NCI-H446 treated with DMSO at 0.1 percent for 48 hours (cell line): ENCODE data around the gene SEC24C.
A peak's percentile ranks its signal among the peaks of the same experiment; 100 is the strongest.
"Not testable (repeated sequence)": the region's sequence is repeated elsewhere in the genome, so short reads cannot be mapped to it uniquely, and the experiment has no call there.

ENCODE experiments used
- DNase-seq: peaks from one replicate; lab custom pipeline; 2025; lab: John Stamatoyannopoulos, UW

The SEC24C gene

GRCh38 chr10:73772281-73773151 lies 28.3 kb downstream of the SEC24C start:
- no peak for DNase-seq

DNA sequence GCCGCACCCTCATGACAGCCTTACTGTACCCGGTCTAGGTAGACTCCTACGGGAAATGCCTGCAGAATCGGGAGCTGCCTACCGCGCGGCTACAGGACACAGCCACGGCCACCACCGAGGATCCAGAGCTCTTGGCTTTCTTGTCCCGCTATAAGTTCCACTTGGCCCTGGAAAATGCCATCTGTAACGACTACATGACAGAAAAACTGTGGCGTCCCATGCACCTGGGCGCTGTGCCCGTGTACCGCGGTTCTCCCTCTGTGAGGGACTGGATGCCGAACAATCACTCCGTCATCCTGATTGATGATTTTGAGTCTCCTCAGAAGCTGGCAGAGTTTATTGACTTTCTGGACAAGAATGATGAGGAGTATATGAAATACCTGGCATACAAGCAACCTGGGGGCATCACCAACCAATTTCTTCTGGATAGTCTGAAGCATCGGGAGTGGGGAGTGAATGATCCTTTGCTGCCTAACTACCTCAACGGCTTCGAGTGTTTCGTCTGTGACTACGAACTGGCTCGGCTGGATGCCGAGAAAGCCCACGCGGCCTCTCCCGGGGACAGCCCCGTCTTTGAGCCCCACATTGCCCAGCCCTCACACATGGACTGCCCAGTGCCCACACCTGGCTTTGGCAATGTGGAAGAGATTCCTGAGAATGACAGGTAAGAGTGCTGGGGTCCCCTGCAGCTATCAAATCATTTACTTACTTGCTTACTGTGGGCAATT lies 29.1 kb downstream of the SEC24C start:
- no peak for DNase-seq

GRCh38 chr10:73774637-73775036 lies 30.5 kb downstream of the SEC24C start:
- DNase-seq, result no peak

- DNase-seq, result no peak
These were observed 34.8 kb downstream of the SEC24C start for GRCh38 chr10:73779018-73779417.

- no peak for DNase-seq
These were observed 35.5 kb downstream of the SEC24C start for GRCh38 chr10:73779539-73780197.

- no peak for DNase-seq
These were observed 36.1 kb downstream of the SEC24C start for GRCh38 chr10:73780301-73780700.

DNA sequence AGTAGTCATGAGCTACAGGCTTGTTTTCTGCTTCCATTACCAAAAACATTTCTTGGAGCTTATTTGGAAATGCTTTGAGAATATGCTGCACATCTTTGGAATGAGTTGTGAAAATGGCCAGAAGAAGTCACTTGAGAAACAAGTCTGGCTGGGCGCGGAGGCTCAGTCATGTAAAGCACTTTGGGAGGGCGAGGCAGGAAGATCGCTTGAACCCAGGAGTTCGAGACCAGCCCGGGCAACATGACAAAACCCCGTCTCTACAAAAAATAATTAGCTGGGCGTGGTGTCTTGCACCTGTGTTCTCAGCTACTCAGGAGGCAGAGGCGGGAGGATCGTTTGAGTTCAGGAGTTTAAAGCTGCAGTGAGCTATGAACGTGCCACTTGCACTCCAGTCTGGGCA lies 36.8 kb downstream of the SEC24C start:
- no peak for DNase-seq

- no peak for DNase-seq
These were observed 37.3 kb downstream of the SEC24C start for GRCh38 chr10:73781548-73781878.

- peak; percentile 70 for DNase-seq
These were observed 37.9 kb downstream of the SEC24C start, which contains the start of gene CHCHD1 for GRCh38 chr10:73781879-73782748. CHCHD1 (plus strand) TSS chr10:73782048; CDS start chr10:73782076, 28 bp downstream.

- no peak for DNase-seq
These were observed 38.5 kb downstream of the SEC24C start for GRCh38 chr10:73782749-73783085.

DNA sequence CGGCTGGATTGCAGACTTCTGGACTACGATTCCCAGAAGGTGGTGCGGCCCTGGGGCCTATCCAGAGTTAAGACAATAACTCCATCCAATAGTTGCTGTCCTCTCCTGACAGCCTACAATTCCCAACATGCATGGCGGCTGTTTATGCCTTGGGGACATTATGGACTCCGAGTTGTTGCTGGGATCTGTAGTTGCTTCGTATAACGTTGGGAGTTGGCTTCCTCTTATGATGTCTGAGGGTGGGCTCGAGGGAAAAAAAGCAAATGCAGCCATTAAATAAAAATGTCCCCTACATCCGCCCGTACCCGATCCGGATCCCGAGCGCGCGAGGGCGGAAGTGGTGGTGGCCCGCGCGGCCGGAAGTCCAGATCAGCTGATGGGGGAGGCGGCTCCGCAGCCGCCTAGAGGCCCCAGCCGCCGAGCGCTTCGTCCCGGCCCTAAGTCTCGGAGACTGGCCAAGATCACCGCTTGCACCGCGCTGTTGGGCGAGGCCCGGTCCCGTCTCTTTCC lies 41.1 kb downstream of the SEC24C start, which contains the start of gene ZSWIM8:
Gene ZSWIM8, plus strand, starts transcription at position 396 of the 510 bp plus-strand sequence. CDS start 273 bp downstream, outside the sequence.
- peak; percentile 74 for DNase-seq

- no peak for DNase-seq
These were observed 41.7 kb downstream of the SEC24C start for GRCh38 chr10:73785721-73786511.

DNA sequence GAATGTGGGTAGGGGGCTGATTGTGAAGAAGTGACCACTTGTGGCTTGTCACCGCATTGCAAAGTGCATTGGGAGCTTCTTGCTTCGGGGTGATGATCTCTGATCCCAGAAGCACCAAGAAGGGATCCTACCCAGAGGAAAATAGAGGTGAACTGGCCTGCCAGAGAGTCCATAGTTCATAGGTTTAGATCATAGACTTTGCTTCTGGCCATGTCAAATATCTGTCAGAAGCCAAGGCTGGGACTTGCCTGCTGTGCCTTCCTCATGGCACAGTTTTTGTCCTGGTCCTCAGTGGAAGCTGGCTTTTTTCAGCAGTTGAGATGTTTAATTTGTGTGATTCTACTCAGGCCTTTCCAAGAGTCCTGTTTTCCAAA lies 42.3 kb downstream of the SEC24C start:
- no peak for DNase-seq

GRCh38 chr10:73787031-73787800 lies 43.0 kb downstream of the SEC24C start:
- DNase-seq, result not testable (repeated sequence)

GRCh38 chr10:73788864-73789658 lies 44.9 kb downstream of the SEC24C start:
- DNase-seq, result no peak

- no peak for DNase-seq
These were observed 45.5 kb downstream of the SEC24C start for GRCh38 chr10:73789659-73790055.

GRCh38 chr10:73790886-73791625 lies 46.9 kb downstream of the SEC24C start:
- no peak for DNase-seq

GRCh38 chr10:73791871-73792400 lies 47.8 kb downstream of the SEC24C start:
- no peak for DNase-seq
